HG02943 (cell line): ENCODE data around the gene PID1.

Source experiments
- ATAC-seq: cut with Tn5 transposase; IDR thresholded peaks from one replicate; pipeline ENCODE4 v1.9.1; 2021; ENCODE audit warnings: mild to moderate bottlenecking, low read depth, moderate library complexity; ENCODE audit not compliant: unreplicated experiment

Gene PID1

GRCh38 chr2:229042349-229042748 lies 228.7 kb downstream of the PID1 start:
- ATAC-seq: no peak

GRCh38 chr2:229041691-229042090 lies 229.4 kb downstream of the PID1 start:
- no peak for ATAC-seq

GRCh38 chr2:229037621-229038020 lies 233.5 kb downstream of the PID1 start:
- ATAC-seq: no peak

GRCh38 chr2:229033816-229034215 lies 237.3 kb downstream of the PID1 start:
- ATAC-seq: no peak

- no peak for ATAC-seq
These were observed 238.4 kb downstream of the PID1 start for GRCh38 chr2:229032608-229033234.

GRCh38 chr2:229027353-229028105 lies 243.6 kb downstream of the PID1 start:
- no peak for ATAC-seq

GRCh38 chr2:229025653-229026052 lies 245.4 kb downstream of the PID1 start:
- no peak for ATAC-seq

- ATAC-seq: no peak
These were observed 248.4 kb downstream of the PID1 start for GRCh38 chr2:229022652-229023051.

GRCh38 chr2:229022071-229022470 lies 249.0 kb downstream of the PID1 start:
- no peak for ATAC-seq

- ATAC-seq: no peak
These were observed 261.3 kb downstream of the PID1 start for GRCh38 chr2:229009816-229010215.

- ATAC-seq: no peak
These were observed 267.8 kb downstream of the PID1 start for GRCh38 chr2:229003256-229003655.

GRCh38 chr2:229001196-229001595 lies 269.9 kb downstream of the PID1 start:
- no peak for ATAC-seq

- no peak for ATAC-seq
These were observed 271.8 kb downstream of the PID1 start for GRCh38 chr2:228999326-228999725.

- no peak for ATAC-seq
These were observed 282.3 kb downstream of the PID1 start for GRCh38 chr2:228988786-228989185.

- no peak for ATAC-seq
These were observed 283.5 kb downstream of the PID1 start for GRCh38 chr2:228987441-228988155.

GRCh38 chr2:228986961-228987360 lies 284.1 kb downstream of the PID1 start:
- ATAC-seq: no peak

GRCh38 chr2:228983700-228984099 lies 287.4 kb downstream of the PID1 start:
- ATAC-seq: no peak

- no peak for ATAC-seq
These were observed 296.9 kb downstream of the PID1 start for GRCh38 chr2:228974169-228974568.
